ACHN (cell line): ENCODE data around the gene CLCN1.

ENCODE experiments used
- DNase-seq: peaks from one replicate; pipeline ENCODE4 v3.0.0-alpha.2; 2015
- in situ Hi-C: cut with HindIII; loops from 2 replicates; pipeline ENCODE4 v1.10.0; 2017; ENCODE audit warnings: low sequenced_read_pairs, low pct_ligation_motif_present, low pct_unique_long_range_greater_than_20kb

The CLCN1 gene

GRCh38 chr7:143315776-143316175 is at the start of gene CLCN1:
TSS of gene CLCN1 (plus strand) at chr7:143316111. CDS start at chr7:143316213, 102 bp downstream.
- in situ Hi-C loops, result no loop called here
- DNase-seq, result no peak

- no peak for DNase-seq
- in situ Hi-C loops, result no loop called here
Measured at GRCh38 chr7:143269251-143269650, 46.7 kb upstream of the CLCN1 start.

DNA sequence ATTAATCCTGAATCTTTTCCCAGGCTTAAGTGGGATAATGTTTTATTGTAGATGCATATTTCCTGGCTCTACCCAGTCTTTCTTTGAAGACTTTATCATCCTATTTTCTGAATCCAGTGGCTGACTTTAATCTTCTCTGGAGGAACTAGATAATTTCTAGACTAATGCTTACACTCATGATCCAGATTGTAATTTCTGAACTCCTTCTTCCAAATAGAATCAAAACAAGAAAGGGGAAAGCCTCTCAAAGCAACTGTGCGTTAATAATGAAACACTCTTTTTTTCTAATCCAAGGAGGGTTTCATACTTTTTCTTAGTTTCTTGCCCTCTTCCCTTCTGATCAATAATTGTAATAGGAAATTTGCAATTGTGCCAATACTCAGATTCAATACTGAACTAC is 44.7 kb upstream of the CLCN1 start:
- in situ Hi-C loops, result no loop called here
- no peak for DNase-seq

DNA sequence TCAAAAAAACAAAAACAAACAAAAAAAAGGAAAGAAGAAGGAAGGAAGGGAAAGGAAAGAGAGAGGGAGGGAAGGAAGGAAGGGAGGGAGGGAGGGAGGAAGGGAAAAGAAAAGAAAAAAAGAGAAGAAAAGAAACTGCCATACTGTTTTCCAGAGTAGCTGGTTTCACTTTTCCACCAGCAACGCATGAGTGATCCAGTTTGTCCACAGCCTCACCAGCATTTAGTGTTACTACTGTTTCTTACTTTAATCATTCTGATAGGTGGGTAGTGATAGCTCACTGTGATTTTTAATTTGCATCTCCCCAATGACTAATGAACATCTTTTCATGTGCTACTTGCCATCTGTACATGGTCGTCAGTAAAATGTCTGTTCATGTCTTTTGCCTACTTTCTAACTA is 43.0 kb upstream of the CLCN1 start:
- in situ Hi-C loops, result no loop called here
- DNase-seq, result no peak

DNA sequence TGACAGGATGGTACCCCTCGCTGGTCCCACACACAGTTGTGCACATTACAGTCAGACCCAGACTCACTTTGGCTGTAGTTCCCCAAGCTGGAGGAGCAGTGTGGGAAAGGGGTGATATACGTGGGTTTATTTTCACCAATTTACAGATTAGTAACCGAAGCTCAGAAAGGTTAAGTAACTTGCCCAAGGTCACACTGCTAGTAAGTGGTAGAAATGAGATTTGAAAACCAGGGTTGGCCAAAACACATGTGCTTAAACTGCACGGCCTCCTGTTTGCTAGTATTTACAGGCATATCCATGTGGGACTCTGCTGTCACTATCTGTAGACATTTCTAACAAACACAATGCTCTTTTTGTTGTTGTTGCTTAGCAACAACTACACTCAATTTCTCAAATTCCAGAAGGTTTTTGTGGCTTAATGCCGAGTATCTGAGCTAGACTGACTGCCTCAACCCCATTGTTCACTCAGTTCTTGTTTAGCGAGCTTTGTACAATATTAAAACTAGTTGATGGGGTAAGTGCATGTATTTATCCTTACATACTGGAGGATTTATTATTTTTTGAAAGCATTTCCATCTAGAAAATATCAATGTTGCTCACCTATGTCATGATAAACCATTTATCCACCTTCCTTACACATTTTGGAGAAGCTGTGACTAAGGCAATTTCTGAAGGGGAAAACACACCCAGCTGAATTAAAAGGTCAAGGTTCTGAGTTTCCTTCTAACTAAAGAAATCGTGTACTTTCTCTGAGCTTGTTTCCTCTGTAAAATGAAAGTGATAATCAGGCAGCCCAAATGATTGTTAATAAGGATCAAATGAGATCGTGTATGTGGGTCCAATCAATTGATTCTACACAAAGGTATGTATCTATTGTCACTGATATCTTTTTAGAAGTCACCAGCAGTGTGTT is 36.5 kb upstream of the CLCN1 start:
- peak; percentile 65 for DNase-seq
- in situ Hi-C loops, result no loop called here

- in situ Hi-C loops, result no loop called here
- DNase-seq, result no peak
Measured at GRCh38 chr7:143280160-143280559, 35.8 kb upstream of the CLCN1 start.

GRCh38 chr7:143280566-143280965 is 35.3 kb upstream of the CLCN1 start:
- in situ Hi-C loops, result no loop called here
- DNase-seq, result no peak

GRCh38 chr7:143281529-143281928 is 34.4 kb upstream of the CLCN1 start:
- DNase-seq, result no peak
- in situ Hi-C loops, result no loop called here

DNA sequence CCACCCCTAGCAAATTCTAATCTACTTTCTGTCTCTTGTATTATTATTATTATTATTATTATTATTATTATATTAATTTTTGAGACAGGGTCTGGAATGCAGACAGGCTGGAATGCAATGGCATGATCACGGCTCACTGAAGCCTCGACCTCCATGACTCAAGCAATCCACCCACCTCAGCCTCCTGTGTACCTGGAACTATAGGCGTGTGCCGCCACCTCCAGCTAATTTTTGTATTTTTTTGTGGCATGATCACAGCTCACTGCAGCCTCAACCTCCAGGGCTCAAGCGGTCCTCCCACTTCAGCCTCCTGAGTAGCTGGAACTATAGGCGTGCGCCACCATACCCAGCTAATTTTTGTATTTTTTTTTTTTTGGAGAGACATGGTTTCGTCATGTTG is 33.8 kb upstream of the CLCN1 start:
- in situ Hi-C loops, result no loop called here
- DNase-seq, result no peak

DNA sequence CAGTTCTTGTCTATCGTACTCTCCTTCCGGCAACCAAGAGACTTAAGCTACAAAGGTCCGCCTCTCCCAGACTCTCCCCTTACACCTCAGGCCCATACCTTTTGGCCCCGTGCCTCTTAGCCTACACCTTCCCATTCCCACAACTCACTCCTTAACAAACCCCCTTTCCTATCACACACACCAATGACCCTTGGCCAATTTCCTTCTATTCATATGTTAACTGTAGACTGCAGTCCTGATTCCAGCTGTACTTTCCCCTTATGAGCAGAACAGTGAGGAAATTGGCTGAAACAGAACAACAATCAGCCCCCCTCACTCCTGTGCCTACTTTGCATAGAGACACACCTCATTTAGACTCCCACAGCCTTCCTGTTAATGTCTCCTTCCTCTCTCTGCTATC is 32.5 kb upstream of the CLCN1 start:
- in situ Hi-C loops, result no loop called here
- no peak for DNase-seq

GRCh38 chr7:143284591-143285469 is 31.1 kb upstream of the CLCN1 start, which contains the start of gene TMEM139:
TSS of gene TMEM139 (plus strand) at chr7:143284958. CDS start at chr7:143285958, 1,000 bp downstream.
- in situ Hi-C loops, result no loop called here
- DNase-seq, result peak; percentile 91

DNA sequence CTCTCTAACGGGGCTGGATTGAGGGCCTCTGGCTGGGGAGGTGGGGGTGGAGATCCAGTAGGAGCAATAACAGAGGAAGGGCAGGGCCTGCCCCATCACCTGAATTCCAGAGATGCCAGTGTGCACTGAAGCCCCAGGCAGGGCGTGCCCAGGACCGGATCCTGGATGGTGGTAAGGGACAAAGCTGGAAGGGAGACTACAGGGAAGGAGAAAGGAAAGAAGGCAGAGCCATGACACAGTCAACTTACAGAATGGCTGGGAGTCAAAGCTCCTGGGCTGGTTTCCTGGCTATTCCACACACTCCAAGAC is 30.5 kb upstream of the CLCN1 start:
- peak; percentile 98 for DNase-seq
- in situ Hi-C loops, result no loop called here

GRCh38 chr7:143285806-143286521 is 29.9 kb upstream of the CLCN1 start:
- in situ Hi-C loops, result no loop called here
- no peak for DNase-seq

DNA sequence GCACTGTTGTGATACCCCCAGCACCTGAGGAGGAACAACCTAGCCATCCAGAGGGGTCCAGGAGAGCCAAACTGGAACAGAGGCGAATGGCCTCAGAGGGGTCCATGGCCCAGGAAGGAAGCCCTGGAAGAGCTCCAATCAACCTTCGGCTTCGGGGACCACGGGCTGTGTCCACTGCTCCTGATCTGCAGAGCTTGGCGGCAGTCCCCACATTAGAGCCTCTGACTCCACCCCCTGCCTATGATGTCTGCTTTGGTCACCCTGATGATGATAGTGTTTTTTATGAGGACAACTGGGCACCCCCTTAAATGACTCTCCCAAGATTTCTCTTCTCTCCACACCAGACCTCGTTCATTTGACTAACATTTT is 29.4 kb upstream of the CLCN1 start:
- no peak for DNase-seq
- in situ Hi-C loops, result no loop called here

DNA sequence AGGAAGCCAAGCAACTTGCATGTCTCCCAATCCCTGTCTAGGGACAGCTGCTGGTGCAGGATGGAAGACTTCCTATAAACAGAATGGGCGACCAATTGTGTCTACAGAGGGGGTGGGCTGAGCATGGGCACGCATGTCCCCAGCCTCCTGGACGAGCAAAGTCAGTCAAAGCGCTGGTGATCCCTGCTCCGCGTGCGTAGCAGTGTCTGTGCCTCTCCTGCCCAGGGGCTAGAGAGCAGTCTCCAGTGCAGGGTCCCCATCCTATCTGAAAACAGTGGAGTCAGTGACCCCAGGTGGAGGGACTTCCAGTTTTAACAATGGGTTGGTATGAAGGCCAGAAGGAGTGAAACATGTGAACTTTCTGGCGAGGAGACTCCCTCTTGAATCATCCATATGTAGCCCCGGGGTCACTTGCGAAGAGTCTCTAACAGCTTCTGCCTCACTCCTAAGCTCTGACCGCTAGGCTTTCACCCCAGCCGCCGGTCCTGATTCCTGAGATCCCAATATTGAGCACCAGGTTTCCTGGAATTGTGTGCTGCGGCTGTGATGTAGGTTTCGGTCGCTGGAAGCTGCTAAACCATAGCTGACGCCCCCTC is 28.5 kb upstream of the CLCN1 start:
- in situ Hi-C loops, result no loop called here
- no peak for DNase-seq

- peak; percentile 99 for DNase-seq
- in situ Hi-C loops, result no loop called here
Measured at GRCh38 chr7:143287935-143288826, 27.7 kb upstream of the CLCN1 start, which contains the start of gene CASP2. TSS of gene CASP2 (plus strand) at chr7:143288351. CDS start at chr7:143288456, 105 bp downstream.

- DNase-seq, result peak; percentile 40
- in situ Hi-C loops, result no loop called here
Measured at GRCh38 chr7:143288836-143289235, 27.1 kb upstream of the CLCN1 start.

GRCh38 chr7:143289421-143289820 is 26.5 kb upstream of the CLCN1 start:
- DNase-seq, result no peak
- in situ Hi-C loops, result no loop called here
